DOHH2 (cell line): ENCODE measurements around the gene NRXN3.
"Not testable (repeated sequence)": the region's sequence is repeated elsewhere in the genome, so short reads cannot be mapped to it uniquely, and the experiment has no call there.

Experiments
- H3F3A ChIP-seq: fragments of 200-600 bp; sonication (generic), shearing (Covaris generic); 2 replicates; pipeline ENCODE4 v1.6.0; 2016; ENCODE audit warnings: antibody characterized with exemption, mild to moderate bottlenecking; ENCODE audit not compliant: control insufficient read depth, insufficient read depth
- H3K27ac ChIP-seq: fragments of 200-600 bp; sonication (generic); 2 replicates; pipeline ENCODE4 v1.5.1; 2014; ENCODE audit warnings: low read depth, mild to moderate bottlenecking, low read length, moderate library complexity
- H3K27me3 ChIP-seq: fragments of 200-600 bp; sonication (generic); 2 replicates; pipeline ENCODE4 v1.6.1; 2014; ENCODE audit warnings: mild to moderate bottlenecking, low read length, mixed read lengths; ENCODE audit not compliant: control insufficient read depth
- H3K36me3 ChIP-seq: fragments of 200-600 bp; sonication (generic); 2 replicates; pipeline ENCODE4 v1.6.1; 2014; ENCODE audit warnings: mild to moderate bottlenecking, low read length, moderate library complexity, mixed read lengths; ENCODE audit not compliant: control insufficient read depth
- H3K4me1 ChIP-seq: fragments of 200-600 bp; sonication (generic); 2 replicates; pipeline ENCODE4 v1.6.1; 2014; ENCODE audit warnings: mild to moderate bottlenecking, low read length, mixed read lengths; ENCODE audit not compliant: control insufficient read depth
- H3K4me2 ChIP-seq: fragments of 200-600 bp; sonication (generic); 2 replicates; pipeline ENCODE4 v1.6.0; 2014; ENCODE audit warnings: mild to moderate bottlenecking, low read length, moderate library complexity
- H3K4me3 ChIP-seq: fragments of 200-600 bp; sonication (generic); 2 replicates; pipeline ENCODE4 v1.5.1; 2014; ENCODE audit warnings: mild to moderate bottlenecking, low read length, mixed read lengths
- H3K79me2 ChIP-seq: fragments of 200-600 bp; sonication (generic); 2 replicates; pipeline ENCODE4 v1.6.1; 2014; ENCODE audit warnings: mild to moderate bottlenecking, low read length, mixed read lengths; ENCODE audit not compliant: control insufficient read depth
- H3K9me2 ChIP-seq: fragments of 200-600 bp; sonication (generic); replicated peaks from 2 replicates; pipeline ENCODE4 v1.6.1; 2014; ENCODE audit warnings: mild to moderate bottlenecking, low read length, mixed read lengths; ENCODE audit not compliant: control insufficient read depth
- H3K9me3 ChIP-seq: fragments of 200-600 bp; sonication (generic); 2 replicates; pipeline ENCODE4 v1.6.1; 2014; ENCODE audit warnings: antibody characterized with exemption, low read length, mixed read lengths; ENCODE audit not compliant: control insufficient read depth, insufficient read depth
- H4K20me1 ChIP-seq: fragments of 200-600 bp; sonication (generic); 2 replicates; pipeline ENCODE4 v1.6.0; 2014; ENCODE audit warnings: low read depth, mild to moderate bottlenecking, antibody characterized with exemption, low read length, moderate library complexity; ENCODE audit not compliant: control insufficient read depth, insufficient read depth
- EZH2phosphoT487 ChIP-seq: fragments of 200-600 bp; sonication (generic); IDR thresholded peaks from 2 replicates; pipeline ENCODE4 v1.6.1; 2017; ENCODE audit warnings: borderline replicate concordance, mild to moderate bottlenecking, antibody characterized with exemption, low read length, moderate library complexity, mixed read lengths
- TF ChIP-seq, protein P1 (sequence below): fragments of 200-600 bp; sonication (generic); IDR thresholded peaks from one replicate; pipeline ENCODE4 v1.5.1; 2014; ENCODE audit warnings: antibody characterized with exemption, mild to moderate bottlenecking, low read depth, low read length; ENCODE audit not compliant: poor library complexity, severe bottlenecking

Gene NRXN3

DNA sequence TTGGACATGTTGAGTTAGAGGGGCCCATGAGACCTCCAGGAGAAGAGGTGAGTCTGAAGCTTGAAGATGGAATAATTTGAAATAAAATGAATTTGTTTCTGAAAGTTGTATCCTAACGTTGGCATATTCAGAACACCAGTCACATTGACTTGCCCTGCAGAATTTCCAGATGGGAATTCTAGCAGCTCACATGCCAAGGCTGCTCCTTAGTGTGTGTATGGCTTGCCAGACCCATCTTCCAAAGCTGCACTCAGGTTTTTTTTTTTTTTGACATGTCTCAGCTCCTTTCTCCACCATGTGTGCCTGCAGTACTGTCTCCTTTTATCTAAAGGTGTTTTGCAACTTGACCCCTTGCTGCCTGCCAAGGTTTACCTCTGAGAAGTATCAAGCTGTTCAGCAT is 261.9 kb downstream of the NRXN3 start:
- H3K9me3 ChIP-seq, result no peaks in the 10 kb centered on the region
- H3K79me2 ChIP-seq, result no peaks in the 10 kb centered on the region
- TF ChIP-seq, protein P1, sequence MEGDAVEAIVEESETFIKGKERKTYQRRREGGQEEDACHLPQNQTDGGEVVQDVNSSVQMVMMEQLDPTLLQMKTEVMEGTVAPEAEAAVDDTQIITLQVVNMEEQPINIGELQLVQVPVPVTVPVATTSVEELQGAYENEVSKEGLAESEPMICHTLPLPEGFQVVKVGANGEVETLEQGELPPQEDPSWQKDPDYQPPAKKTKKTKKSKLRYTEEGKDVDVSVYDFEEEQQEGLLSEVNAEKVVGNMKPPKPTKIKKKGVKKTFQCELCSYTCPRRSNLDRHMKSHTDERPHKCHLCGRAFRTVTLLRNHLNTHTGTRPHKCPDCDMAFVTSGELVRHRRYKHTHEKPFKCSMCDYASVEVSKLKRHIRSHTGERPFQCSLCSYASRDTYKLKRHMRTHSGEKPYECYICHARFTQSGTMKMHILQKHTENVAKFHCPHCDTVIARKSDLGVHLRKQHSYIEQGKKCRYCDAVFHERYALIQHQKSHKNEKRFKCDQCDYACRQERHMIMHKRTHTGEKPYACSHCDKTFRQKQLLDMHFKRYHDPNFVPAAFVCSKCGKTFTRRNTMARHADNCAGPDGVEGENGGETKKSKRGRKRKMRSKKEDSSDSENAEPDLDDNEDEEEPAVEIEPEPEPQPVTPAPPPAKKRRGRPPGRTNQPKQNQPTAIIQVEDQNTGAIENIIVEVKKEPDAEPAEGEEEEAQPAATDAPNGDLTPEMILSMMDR, result no peak
- TF ChIP-seq EZH2phosphoT487, result no peak
- H3K36me3 ChIP-seq, result no peaks in the 10 kb centered on the region
- no peaks in the 10 kb centered on the region for H3K4me1 ChIP-seq
- no peaks in the 10 kb centered on the region for H3K27me3 ChIP-seq
- no peaks in the 10 kb centered on the region for H4K20me1 ChIP-seq
- H3K4me2 ChIP-seq, result no peak overlapping the region
- H3K27ac ChIP-seq, result no peak overlapping the region
- no peaks in the 10 kb centered on the region for H3K9me2 ChIP-seq
- no peaks in the 10 kb centered on the region for H3F3A ChIP-seq
- no peak overlapping the region for H3K4me3 ChIP-seq

DNA sequence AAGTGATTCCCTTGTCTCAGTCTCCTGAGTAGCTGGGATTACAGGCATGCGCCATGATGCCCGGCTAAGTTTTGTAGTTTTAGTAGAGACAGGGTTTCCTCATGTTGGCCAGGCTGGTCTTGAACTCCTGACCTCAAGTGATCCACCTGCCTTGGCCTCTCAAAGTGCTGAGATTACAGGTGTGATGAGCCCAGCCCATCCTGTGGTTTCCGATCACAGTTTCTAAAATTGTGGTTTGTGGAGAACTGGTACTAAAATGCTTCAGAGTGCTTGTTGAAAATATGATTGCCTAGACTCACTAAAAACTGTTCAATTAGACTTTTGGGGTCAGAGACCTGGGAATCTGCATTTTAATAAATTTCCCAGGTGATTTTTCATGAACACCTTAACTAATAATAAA is 267.3 kb downstream of the NRXN3 start:
- not testable (repeated sequence) for H3K79me2 ChIP-seq, H3F3A ChIP-seq, H4K20me1 ChIP-seq, H3K27ac ChIP-seq, H3K9me2 ChIP-seq, H3K4me2 ChIP-seq, H3K36me3 ChIP-seq, H3K9me3 ChIP-seq, H3K27me3 ChIP-seq, H3K4me3 ChIP-seq, H3K4me1 ChIP-seq

DNA sequence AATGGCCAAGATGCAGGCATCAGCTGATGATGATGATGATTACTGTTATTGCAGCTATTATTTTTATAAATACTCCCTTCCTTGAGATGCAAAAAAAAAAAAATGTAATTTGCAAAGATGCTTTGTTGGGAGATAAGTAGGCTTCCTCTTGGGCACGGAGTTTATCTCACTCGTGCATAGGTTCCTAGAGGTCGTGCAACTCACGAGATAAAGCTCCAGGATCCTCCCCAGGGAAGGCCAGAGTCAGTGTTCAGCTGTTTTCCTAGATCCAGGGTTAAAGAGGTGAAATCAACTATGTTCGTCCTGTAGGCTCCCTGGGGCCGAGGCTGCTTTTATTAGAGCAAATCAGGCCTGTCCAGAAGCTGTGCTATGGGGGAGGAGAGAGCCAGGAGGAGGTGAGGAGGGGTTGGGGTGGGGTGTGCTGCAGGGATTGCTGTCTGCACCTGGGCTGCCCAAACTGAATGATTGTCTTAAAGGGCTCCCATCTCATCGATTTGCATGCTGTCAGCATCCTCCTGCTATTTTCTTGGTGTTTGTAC is 270.3 kb downstream of the NRXN3 start:
- TF ChIP-seq EZH2phosphoT487, result no peak
- TF ChIP-seq, protein P1, result no peak
- H3K36me3 ChIP-seq, result no peaks in the 10 kb centered on the region
- no peaks in the 10 kb centered on the region for H4K20me1 ChIP-seq

DNA sequence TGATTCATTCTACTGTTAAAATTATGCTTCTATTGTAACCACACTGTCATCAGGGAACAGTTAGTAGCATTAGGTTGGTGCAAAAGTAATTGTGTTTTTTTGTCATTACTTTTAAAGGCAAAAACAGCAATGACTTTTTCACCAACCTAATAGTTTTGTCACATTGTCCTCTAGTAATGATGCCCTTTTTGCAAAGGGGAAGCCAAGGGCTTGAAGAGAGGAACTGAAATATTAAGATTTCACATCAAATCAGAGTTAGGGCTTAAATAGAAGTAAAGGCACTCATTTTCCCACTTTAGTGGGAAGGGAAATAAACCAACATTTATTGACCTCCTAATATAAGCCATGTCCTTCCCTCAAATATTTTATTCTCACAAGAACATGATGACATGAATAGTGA is 273.7 kb downstream of the NRXN3 start:
- H3F3A ChIP-seq, result no peaks in the 10 kb centered on the region
- no peak for TF ChIP-seq EZH2phosphoT487
- TF ChIP-seq, protein P1, result no peak
- no peak overlapping the region for H3K4me3 ChIP-seq
- no peaks in the 10 kb centered on the region for H3K27me3 ChIP-seq
- H3K9me2 ChIP-seq, result no peaks in the 10 kb centered on the region
- H3K27ac ChIP-seq, result no peak overlapping the region
- H3K4me1 ChIP-seq, result no peaks in the 10 kb centered on the region
- no peaks in the 10 kb centered on the region for H3K79me2 ChIP-seq
- H4K20me1 ChIP-seq, result no peaks in the 10 kb centered on the region
- H3K9me3 ChIP-seq, result no peaks in the 10 kb centered on the region
- no peak overlapping the region for H3K4me2 ChIP-seq
- no peaks in the 10 kb centered on the region for H3K36me3 ChIP-seq

More for the DNA sequence above, 270.3 kb downstream of the NRXN3 start:
- no peaks in the 10 kb centered on the region for H3K27me3 ChIP-seq
- H3K4me2 ChIP-seq, result no peak overlapping the region
- no peaks in the 10 kb centered on the region for H3K9me2 ChIP-seq
- no peak overlapping the region for H3K4me3 ChIP-seq
- H3K9me3 ChIP-seq, result no peaks in the 10 kb centered on the region
- H3K27ac ChIP-seq, result no peak overlapping the region
- H3F3A ChIP-seq, result no peaks in the 10 kb centered on the region
- H3K4me1 ChIP-seq, result no peaks in the 10 kb centered on the region
- H3K79me2 ChIP-seq, result no peaks in the 10 kb centered on the region
